IPS DF 4.7 (cell line): Measurements from ENCODE around the gene TAS2R4.
"Not testable (repeated sequence)": the region's sequence is repeated elsewhere in the genome, so short reads cannot be mapped to it uniquely, and the experiment has no call there.

Experiments
- DNase-seq: peaks from one replicate; pipeline ENCODE4 v3.0.0-alpha.2; 2013; ENCODE audit warnings: low spot score; ENCODE audit errors: extremely low read depth

Gene TAS2R4

GRCh38 chr7:141776374-141776773 is at the start of gene TAS2R4:
Gene TAS2R4, plus strand, starts transcription at chr7:141776674. Its CDS starts 1,815 bp downstream, at chr7:141778489.
- DNase-seq, result no peak

DNA sequence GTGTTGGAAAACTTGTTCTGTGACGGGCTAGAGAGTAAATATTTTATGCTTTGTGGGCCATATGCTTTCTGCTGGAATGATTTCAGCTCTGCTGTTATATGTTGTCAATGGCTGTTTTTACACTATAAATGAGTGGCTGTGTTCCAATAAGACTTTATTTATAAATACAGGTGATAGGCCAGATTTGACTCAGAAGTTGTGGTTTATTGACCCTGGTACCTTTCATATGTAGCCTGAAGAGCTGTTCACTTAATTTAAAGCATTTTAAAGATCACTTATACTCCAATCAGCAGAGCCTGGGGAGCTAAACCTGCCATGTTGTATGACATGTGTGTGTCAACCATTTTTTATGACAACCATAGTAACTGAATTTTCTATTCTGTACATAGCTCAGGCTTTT is 47.5 kb upstream of the TAS2R4 start:
- DNase-seq, result no peak

DNA sequence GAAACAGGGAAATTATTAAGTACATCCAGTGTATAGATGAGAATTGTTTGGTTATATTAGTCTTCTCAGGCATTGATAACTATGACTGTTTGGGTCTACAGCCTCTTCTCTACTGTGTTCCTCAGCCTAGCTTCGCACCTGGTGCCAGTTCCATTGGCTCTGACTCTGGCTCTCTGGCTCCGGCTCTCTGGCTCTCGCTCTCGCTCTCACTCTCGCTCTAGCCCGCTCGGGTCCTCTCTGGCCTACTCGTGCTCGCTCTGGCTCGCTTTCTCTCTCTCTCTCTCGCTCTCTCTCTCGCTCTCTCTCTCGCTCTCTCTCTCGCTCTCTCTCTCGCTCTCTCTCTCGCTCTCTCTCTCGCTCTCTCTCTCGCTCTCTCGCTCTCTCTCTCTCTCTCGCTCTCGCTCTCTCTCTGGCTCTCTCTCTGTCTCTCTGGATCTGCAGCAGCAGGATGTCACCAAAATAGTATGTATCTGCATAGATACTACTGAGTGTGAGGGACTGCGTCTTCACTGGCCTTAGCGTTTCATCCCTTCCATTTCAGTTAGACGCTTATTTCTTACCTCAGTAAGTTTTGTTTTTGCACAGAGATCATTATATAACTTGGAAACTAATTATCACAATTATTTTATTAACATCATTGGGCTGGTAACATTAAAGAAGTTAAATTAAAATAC is 44.9 kb upstream of the TAS2R4 start:
- DNase-seq, result no peak

DNA sequence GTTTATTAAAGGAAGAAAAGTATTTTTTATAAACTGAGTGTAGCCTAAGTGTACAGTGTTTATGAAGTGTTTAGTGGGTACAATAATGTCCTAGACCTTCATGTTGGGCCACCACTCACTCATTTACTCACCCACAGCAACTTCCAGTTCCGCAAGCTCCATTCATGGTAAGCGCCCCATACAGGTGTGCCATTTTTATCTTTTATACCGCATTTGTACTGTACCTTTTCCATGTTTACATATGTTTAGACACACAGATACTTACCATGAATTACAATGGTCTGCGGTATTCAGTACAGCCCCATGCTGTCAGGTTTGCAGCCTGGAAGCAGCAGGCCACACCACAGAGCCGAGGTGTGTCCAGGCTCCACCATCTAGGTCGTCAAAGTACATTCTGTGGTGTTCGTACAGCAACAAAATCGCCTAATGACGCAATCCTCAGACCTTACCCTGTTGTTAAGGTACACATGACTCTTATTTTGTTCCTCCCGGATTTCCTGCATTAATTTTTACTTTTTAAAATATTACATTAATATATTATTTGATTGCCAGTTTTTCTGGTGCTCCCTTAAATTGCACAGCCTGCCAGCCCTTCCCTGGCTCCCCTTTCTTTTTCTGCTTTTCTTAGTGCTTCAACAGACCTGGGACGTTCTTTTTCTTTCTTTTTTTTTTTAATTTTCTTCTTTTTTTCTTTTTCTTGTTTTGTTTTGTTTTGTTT is 39.2 kb upstream of the TAS2R4 start:
- DNase-seq, result no peak

- peak; percentile 96 for DNase-seq
These were observed 38.5 kb upstream of the TAS2R4 start, which contains the start of gene SSBP1 for GRCh38 chr7:141737836-141738591. Gene SSBP1, plus strand, starts transcription at chr7:141738358. Its CDS starts 809 bp downstream, at chr7:141739167.

DNA sequence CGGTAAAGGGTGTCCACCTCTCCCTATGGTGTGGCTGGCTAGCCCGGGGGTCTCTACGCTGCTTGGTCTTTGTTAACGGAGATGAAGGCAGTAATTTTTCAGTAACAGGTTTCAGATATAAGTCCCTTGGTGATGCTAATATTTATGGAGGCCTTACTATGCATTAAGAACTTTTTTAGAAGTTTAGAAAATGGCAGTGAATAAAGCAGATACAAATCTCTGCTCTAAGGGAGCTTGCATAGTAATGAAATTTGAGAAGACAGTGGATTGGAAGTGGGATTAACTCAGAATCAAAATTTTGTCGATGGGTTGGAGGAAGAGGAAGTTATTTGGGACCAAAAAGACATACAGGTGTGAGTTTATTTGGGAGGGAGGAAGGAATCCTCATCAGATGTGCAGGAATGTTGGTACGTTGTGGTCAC is 37.9 kb upstream of the TAS2R4 start:
- DNase-seq, result no peak

DNA sequence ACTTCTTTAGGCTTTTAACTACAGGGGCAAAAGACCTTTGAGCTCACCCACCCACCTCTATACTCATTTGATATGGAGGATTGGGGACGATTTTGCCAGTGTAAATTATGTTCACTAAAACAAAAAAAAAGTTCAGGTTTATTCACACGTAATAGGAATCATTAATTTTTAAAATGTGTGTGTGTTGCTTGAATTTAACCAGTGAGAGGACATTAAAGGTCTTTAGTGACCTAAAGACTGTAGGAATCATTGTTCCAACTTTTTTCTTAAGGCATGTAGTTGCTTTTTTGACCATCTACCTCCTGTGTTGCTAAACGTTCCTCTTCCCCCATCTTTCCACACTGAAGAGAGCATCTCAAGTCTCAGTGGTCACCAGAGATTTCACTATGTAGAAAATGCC is 37.2 kb upstream of the TAS2R4 start:
- no peak for DNase-seq

- no peak for DNase-seq
These were observed 34.2 kb upstream of the TAS2R4 start for GRCh38 chr7:141742229-141742628.

- DNase-seq, result no peak
These were observed 32.3 kb upstream of the TAS2R4 start for GRCh38 chr7:141744131-141744530.

DNA sequence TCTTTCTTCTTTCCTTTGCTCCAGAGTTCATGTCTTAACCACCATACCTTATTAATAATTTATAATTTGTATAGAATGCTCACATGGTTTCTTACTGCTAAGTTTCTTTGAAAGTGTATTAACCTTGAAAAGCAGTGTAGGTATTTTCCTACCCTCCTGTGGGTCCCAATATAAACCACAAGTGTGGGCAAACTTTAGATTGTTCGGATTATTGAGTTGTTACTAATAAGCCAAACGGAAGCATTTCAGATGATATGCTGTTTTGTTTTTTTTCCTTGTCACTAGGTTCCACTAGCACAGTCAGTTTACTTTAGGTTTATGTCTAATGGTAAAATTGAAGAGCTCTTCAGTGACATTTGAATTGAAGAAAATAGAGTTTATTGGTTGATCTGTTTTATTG is 28.1 kb upstream of the TAS2R4 start:
- no peak for DNase-seq

DNA sequence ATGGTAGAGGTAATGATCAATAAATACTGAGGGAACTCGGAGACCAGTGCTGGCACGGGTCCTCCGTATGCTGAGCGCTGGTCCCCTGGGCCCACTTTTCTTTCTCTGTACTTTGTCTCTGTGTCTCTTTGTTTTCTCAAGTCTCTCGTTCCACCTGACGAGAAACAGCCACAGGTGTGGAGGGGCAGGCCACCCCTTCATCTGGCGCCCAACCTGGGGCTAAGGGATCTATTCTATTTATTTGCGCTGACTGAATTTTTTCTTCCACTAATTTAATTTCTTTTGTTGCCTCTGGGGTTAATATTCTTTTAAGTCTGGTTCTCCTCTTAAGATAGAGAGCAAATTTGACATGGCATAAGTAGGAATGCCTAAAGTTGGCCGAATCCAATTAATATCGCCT is 24.6 kb upstream of the TAS2R4 start:
- not testable (repeated sequence) for DNase-seq

DNA sequence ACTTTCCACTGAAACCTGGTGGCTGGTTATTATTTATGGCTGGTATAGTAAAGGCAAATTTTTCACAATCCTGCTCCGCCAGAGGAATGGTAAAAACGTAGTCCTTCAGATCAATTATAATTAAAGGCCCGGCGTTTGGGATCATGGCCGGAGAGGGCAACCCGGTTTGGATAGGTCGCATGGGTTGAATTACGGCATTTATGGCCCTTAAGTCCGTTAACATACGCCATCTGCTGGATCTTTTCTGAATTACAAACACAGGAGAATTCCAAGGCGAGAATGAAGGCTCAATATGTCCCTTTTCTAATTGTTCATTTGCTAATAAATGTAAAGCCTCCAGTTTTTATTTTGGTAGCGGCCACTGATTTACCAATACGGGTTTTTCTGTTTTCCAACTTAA is 23.8 kb upstream of the TAS2R4 start:
- peak; percentile 36 for DNase-seq

- DNase-seq, result no peak
These were observed 21.5 kb upstream of the TAS2R4 start for GRCh38 chr7:141754939-141755338.

- DNase-seq, result no peak
These were observed 12.7 kb upstream of the TAS2R4 start, which contains the start of gene TAS2R3 for GRCh38 chr7:141763797-141764196. Gene TAS2R3, plus strand, starts transcription at chr7:141764097. Its CDS starts 62 bp downstream, at chr7:141764159.

GRCh38 chr7:141770083-141770583 is 6.3 kb upstream of the TAS2R4 start:
- DNase-seq, result not testable (repeated sequence)

DNA sequence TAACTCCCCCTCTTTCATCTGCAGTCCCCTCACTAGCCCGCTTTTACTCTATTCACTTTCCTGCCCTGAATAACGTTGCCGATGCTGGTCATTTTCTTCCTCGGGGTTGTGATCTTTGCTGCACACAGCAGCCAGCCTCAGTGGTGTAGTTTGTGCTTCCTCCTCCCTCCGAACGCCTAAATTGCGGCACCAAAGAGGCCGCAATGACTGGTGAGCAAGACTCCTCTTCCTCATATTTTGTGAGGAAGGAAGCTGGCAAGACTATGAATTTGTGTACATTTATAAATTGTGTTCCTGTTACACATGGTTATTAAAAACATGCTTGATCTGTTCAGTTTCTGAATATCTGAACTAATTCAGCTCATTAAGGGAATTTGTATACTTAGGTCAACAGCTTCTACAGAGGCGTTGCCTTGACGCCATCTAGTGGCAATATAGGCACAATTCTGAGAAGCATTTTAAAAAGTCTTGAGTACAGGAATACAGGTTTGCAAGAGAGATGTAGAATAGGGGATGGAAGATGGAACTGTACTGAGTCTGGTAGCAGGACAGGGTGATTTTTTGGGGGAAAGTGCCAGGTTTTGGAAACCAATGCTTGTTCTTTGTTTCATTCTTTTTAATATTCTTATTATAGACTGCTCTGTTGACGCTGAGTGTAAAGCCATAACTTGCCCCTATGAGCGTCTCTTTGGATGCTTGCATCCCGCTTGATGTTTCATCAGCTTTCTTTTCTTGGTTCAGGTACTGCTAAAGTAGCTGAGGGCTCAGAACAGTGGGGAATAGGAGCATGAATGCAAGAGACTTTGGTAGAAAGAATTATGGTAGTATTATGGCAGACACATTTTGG is 9.5 kb downstream of the TAS2R4 start:
- peak; percentile 25 for DNase-seq

- DNase-seq, result no peak
These were observed 11.8 kb downstream of the TAS2R4 start for GRCh38 chr7:141788296-141788695.

DNA sequence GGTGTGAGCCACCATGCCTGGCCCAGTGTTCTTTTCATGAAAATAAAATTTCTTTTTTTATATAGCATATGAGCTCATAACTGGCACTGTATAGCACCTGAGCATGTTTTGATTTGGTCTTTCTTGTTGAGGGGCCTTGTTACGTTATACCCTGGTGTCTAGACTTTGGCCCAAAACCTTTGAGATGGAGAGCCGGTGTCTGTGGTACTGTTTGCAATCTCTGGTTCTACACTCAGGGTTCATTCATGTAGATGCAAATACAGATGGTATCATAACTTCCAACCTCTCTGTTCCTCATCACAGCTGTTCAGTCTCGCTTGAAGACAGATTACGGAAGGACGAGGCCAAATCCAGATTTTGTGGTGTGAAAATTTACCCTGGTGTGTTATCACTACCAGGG is 13.4 kb downstream of the TAS2R4 start, which contains the start of gene TAS2R5:
Gene TAS2R5 (plus strand): TSS at position 301 of the 400 bp plus-strand sequence. CDS start 145 bp downstream, outside the sequence.
- DNase-seq, result no peak

DNA sequence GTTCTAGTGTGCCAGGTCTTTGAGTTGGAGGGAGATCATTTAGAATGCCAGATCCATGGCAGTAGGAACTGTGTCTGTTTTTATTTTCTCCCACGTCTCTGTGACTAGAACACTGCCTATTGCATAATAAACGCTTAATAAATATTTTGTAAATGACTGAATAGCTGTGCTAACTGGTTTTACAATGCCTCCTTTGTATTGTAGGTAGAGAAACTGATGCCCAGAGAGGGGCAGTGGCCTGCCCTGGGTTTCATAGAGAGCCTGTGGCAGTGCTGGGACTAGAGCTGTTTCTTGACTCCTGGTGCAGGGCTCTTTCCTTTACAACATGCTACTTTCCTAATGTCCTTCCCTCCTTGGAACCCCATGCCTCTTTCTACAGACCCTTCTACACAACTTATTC is 16.1 kb downstream of the TAS2R4 start:
- DNase-seq, result no peak

- DNase-seq, result no peak
These were observed 43.6 kb downstream of the TAS2R4 start for GRCh38 chr7:141820067-141820466.

- DNase-seq, result not testable (repeated sequence)
These were observed 46.0 kb downstream of the TAS2R4 start for GRCh38 chr7:141822432-141822831.
